Esophagus muscularis mucosa (tissue), 4 donors: ENCODE data around the gene FBXO48. TPM values are rescaled to one million over a fixed set of nuclear protein-coding genes. Genes with fewer than 3 reads are reported as not detected.
"Not testable (repeated sequence)": the region's sequence is repeated elsewhere in the genome, so short reads cannot be mapped to it uniquely, and the experiment has no call there.

Experiments
- DNase-seq: peaks from one replicate; pipeline ENCODE4 v3.0.0-alpha.2; 2017; ENCODE audit errors: extremely low spot score
- H3K27ac ChIP-seq, 4 donors: fragments of 200-600 bp; sonication (generic); replicated peaks in 1 of 4; 1 replicate in 3 of 4; 2 replicates in 1 of 4; pipeline ENCODE4 v1.5.1; 2016 to 2019; ENCODE audit warnings: mild to moderate bottlenecking in 1 of 4
- H3K27me3 ChIP-seq, 4 donors: fragments of 200-600 bp; sonication (generic); one replicate each; pipeline versions ENCODE4 v1.5.1 to v1.6.0; 2016 to 2019
- H3K36me3 ChIP-seq, 4 donors: fragments of 200-600 bp; sonication (generic); one replicate each; pipeline ENCODE4 v1.5.1; 2016 to 2019
- H3K4me1 ChIP-seq, 4 donors: fragments of 200-600 bp; sonication (generic); one replicate each; pipeline ENCODE4 v1.5.1; 2016 to 2019
- H3K4me3 ChIP-seq, 4 donors: fragments of 200-600 bp; sonication (generic); 1 replicate in 2 of 4; 2 replicates in 2 of 4; pipeline ENCODE4 v1.5.1; 2016 to 2019; ENCODE audit warnings: mild to moderate bottlenecking in 4 of 4, moderate library complexity in 1 of 4
- H3K9me3 ChIP-seq, 4 donors: fragments of 200-600 bp; sonication (generic); 1 replicate in 3 of 4; 2 replicates in 1 of 4; pipeline ENCODE4 v1.5.1; 2016 to 2019
- EP300 ChIP-seq: sonication (generic); formaldehyde crosslinking; IDR thresholded peaks from one replicate; pipeline ENCODE4 v1.6.1; 2017; ENCODE audit warnings: antibody characterized with exemption
- POLR2A ChIP-seq: fragments of 450-650 bp; IDR thresholded peaks from one replicate; pipeline ENCODE4 v1.6.1; 2017; ENCODE audit warnings: antibody characterized with exemption, moderate library complexity, mild to moderate bottlenecking, low read depth
- POLR2AphosphoS5 ChIP-seq, 2 donors: sonication (generic); formaldehyde crosslinking; IDR thresholded peaks; one replicate each; pipeline ENCODE4 v1.6.1; 2017; ENCODE audit warnings: antibody characterized with exemption in 2 of 2
- WGBS: methylation state at CpG from one replicate; pipeline ENCODE4 v1.1.5; 2018; 5-methylcytosine and 5-hydroxymethylcytosine counted together
- intact Hi-C: fragments of 100-400 bp; cut with DNase I; formaldehyde crosslinking; loops from one replicate; pipeline ENCODE4 v1.15.1; 2023
- total RNA-seq, 4 donors: library from RNA; depleted of rRNA; stranded (reverse); fragments of >200 nt; gene quantifications; one replicate each; pipeline versions ENCODE4 v1.1.0 to v1.2.1, GENCODE V29; 2016
- TF ChIP-seq, protein P1 (sequence below), 3 experiments: fragments of 200-600 bp in 2 of 3; fragments of 450-650 bp in 1 of 3; sonication (generic) in 2 of 3; IDR thresholded peaks; one replicate each; pipeline ENCODE4 v1.5.1; 2017 to 2019; ENCODE audit warnings: antibody characterized with exemption in 3 of 3, mild to moderate bottlenecking in 2 of 3, moderate library complexity in 1 of 3

FBXO48 gene
- total RNA-seq, 4 donors from 2014 or later: 0.33 to 0.83 (median 0.59) TPM

DNA sequence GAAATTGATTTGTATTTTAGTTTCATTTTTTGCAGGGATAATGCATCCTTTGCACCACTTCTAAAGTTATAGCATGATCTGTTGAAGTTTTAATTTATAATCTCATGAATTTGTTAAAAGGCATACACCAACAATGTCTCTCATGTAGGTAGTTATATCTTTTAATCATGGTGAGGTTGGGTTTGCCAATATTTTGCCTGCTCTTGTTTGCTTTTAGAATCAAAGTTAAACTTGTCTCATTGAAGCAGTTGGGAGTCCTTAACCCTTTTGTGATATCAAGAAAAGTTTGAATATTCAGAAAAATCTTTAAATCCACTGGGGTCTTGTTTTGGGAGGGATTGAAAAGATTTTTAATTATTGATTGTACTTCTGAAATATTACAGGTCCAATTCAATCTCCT, 32.0 kb upstream of the FBXO48 start:
- Histone ChIP-seq H3K27ac (no peak overlapping the region), H3K27me3 (no peaks in the 10 kb centered on the region), H3K4me3 (no peak overlapping the region), H3K9me3 (peaks cover 0 to 11% (median 4%) of the 10 kb centered on the region in 4 donors), H3K4me1 (no peaks in the 10 kb centered on the region), H3K36me3 (no peaks in the 10 kb centered on the region)
- intact Hi-C loops: no loop called here
- TF ChIP-seq, protein P1, sequence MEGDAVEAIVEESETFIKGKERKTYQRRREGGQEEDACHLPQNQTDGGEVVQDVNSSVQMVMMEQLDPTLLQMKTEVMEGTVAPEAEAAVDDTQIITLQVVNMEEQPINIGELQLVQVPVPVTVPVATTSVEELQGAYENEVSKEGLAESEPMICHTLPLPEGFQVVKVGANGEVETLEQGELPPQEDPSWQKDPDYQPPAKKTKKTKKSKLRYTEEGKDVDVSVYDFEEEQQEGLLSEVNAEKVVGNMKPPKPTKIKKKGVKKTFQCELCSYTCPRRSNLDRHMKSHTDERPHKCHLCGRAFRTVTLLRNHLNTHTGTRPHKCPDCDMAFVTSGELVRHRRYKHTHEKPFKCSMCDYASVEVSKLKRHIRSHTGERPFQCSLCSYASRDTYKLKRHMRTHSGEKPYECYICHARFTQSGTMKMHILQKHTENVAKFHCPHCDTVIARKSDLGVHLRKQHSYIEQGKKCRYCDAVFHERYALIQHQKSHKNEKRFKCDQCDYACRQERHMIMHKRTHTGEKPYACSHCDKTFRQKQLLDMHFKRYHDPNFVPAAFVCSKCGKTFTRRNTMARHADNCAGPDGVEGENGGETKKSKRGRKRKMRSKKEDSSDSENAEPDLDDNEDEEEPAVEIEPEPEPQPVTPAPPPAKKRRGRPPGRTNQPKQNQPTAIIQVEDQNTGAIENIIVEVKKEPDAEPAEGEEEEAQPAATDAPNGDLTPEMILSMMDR (IDR thresholded peaks at IDR 0.05): no peak
- TF ChIP-seq POLR2AphosphoS5 (IDR thresholded peaks at IDR 0.05) (no peak), POLR2A (no peak), EP300 (no peak)
- no peak for DNase-seq

- TF ChIP-seq POLR2A: no peak
- no peak for TF ChIP-seq POLR2AphosphoS5 (IDR thresholded peaks at IDR 0.05)
- TF ChIP-seq EP300: no peak
- TF ChIP-seq, protein P1 (IDR thresholded peaks at IDR 0.05): no peak
- Histone ChIP-seq H3K4me3 (no peak overlapping the region), H3K36me3 (no peaks in the 10 kb centered on the region), H3K9me3 (peaks cover 0 to 11% (median 4%) of the 10 kb centered on the region in 4 donors), H3K4me1 (peaks cover 0 to 3% (median 0%) of the 10 kb centered on the region in 4 donors), H3K27ac (no peak overlapping the region), H3K27me3 (no peaks in the 10 kb centered on the region)
- DNase-seq: no peak
- 94% methylated on average over 1 of the region's 1 CpG for WGBS
- intact Hi-C loops: no loop called here
These were observed 24.5 kb upstream of the FBXO48 start for GRCh38 chr2:68491582-68491981.

DNA sequence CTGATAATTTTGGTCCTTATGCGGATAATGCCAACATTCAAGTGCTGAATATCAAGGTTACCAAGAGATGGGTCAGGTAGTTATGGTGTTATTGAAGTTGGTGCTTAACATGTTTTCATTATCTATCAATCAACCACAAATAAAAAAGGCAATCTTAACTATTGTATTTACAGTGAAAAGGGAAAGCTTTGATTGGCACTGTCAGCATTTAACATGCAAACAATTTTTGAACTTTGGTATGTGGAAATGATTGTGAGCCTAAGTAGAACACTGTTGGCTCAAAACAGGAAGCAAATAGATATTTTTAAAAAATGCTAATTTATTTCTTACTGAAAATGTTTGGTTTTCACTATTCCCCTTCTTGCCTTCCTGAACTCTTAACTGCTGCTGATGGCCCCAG, 22.2 kb upstream of the FBXO48 start:
- intact Hi-C loops: no loop called here
- H3K27ac ChIP-seq: no peak overlapping the region
- no peaks in the 10 kb centered on the region for H3K27me3 ChIP-seq
- H3K36me3 ChIP-seq: no peaks in the 10 kb centered on the region
- H3K9me3 ChIP-seq: no peaks in the 10 kb centered on the region
- 100% methylated on average over 1 of the region's 1 CpG for WGBS
- TF ChIP-seq POLR2AphosphoS5 (IDR thresholded peaks at IDR 0.05) (no peak), EP300 (no peak), POLR2A (no peak)
- TF ChIP-seq, protein P1 (IDR thresholded peaks at IDR 0.05): no peak
- H3K4me1 ChIP-seq: peaks cover 0 to 3% (median 0%) of the 10 kb centered on the region in 4 donors
- no peak overlapping the region for H3K4me3 ChIP-seq
- DNase-seq: no peak

- H3K27ac ChIP-seq, H3K9me3 ChIP-seq, DNase-seq, H3K4me3 ChIP-seq, H3K36me3 ChIP-seq, H3K27me3 ChIP-seq, intact Hi-C loops, H3K4me1 ChIP-seq: not testable (repeated sequence)
- WGBS: 94% methylated on average over 1 of the region's 1 CpG
These were observed 21.5 kb upstream of the FBXO48 start for GRCh38 chr2:68488605-68489004.

- no peaks in the 10 kb centered on the region for H3K9me3 ChIP-seq
- no peak for DNase-seq
- H3K4me1 ChIP-seq: peaks cover 0 to 3% (median 0%) of the 10 kb centered on the region in 4 donors
- H3K27ac ChIP-seq: no peak overlapping the region
- TF ChIP-seq POLR2A (no peak), POLR2AphosphoS5 (IDR thresholded peaks at IDR 0.05) (no peak)
- TF ChIP-seq, protein P1 (IDR thresholded peaks at IDR 0.05): peak; percentile 33 to 54 (median 50)
- H3K27me3 ChIP-seq: no peaks in the 10 kb centered on the region
- H3K36me3 ChIP-seq: no peaks in the 10 kb centered on the region
- WGBS: 49% methylated on average over 3 of the region's 3 CpGs
- no peak overlapping the region for H3K4me3 ChIP-seq
- intact Hi-C loops: no loop called here
These were observed 20.8 kb upstream of the FBXO48 start for GRCh38 chr2:68487773-68488355.
